MCF 10A (cell line): ENCODE data around the gene XPO6. TPM values are rescaled to one million over a fixed set of nuclear protein-coding genes. Genes with fewer than 3 reads are reported as not detected.

Experiments used
- BruUV-seq: library from RNA; stranded (reverse); fragments of 400-500 nt; replicated peaks from 2 replicates; lab custom pipeline; 2021; lab: Mats Ljungman, UMichigan
- CTCF ChIA-PET: fragments of 300-600 bp; sonication (Branson Sonifier 250); formaldehyde crosslinking; extraction: SDS; loops from one replicate; lab custom pipeline; 2021; ENCODE audit warnings: antibody characterized with exemption, inconsistent platforms; lab: Yijun Ruan, JAX
- POLR2A ChIA-PET: fragments of 300-600, 350-650 bp; sonication (Branson Sonifier 250); formaldehyde crosslinking; extraction: SDS; loops from one replicate; lab custom pipeline; 2020; ENCODE audit warnings: antibody characterized with exemption, inconsistent platforms; lab: Yijun Ruan, JAX
- DNase-seq: peaks from one replicate; pipeline ENCODE4 v3.0.0-alpha.2; 2018; ENCODE audit not compliant: unreplicated experiment
- H3K27ac Mint-ChIP-seq: one replicate; pipeline ENCODE4 v1.8.0; 2022; ENCODE audit warnings: mild to moderate bottlenecking, low read depth, mixed read lengths; ENCODE audit not compliant: unreplicated experiment
- H3K27me3 Mint-ChIP-seq: one replicate; pipeline ENCODE4 v1.8.0; 2022; ENCODE audit warnings: mixed read lengths; ENCODE audit not compliant: insufficient read depth, unreplicated experiment
- H3K36me3 Mint-ChIP-seq: one replicate; pipeline ENCODE4 v1.8.0; 2022; ENCODE audit warnings: mild to moderate bottlenecking, moderate library complexity, mixed read lengths; ENCODE audit not compliant: insufficient read depth, unreplicated experiment
- H3K4me1 Mint-ChIP-seq: one replicate; pipeline ENCODE4 v1.8.0; 2022; ENCODE audit warnings: mixed read lengths; ENCODE audit not compliant: insufficient read depth, unreplicated experiment
- H3K4me3 Mint-ChIP-seq: one replicate; pipeline ENCODE4 v1.8.0; 2022; ENCODE audit warnings: mild to moderate bottlenecking, moderate library complexity, mixed read lengths; ENCODE audit not compliant: unreplicated experiment
- H3K9me3 Mint-ChIP-seq: one replicate; pipeline ENCODE4 v1.8.0; 2022; ENCODE audit warnings: mixed read lengths; ENCODE audit not compliant: unreplicated experiment
- intact Hi-C: fragments of 100-400 bp; cut with micrococcal nuclease; formaldehyde crosslinking; loops from 2 replicates; pipeline ENCODE4 v1.14.1; 2022
- total RNA-seq: library from RNA; stranded (reverse); gene quantifications from 2 replicates; pipeline ENCODE4 v1.2.3, GENCODE V29; 2022
- TF ChIP-seq, protein P1 (sequence below): fragments of 200-600 bp; IDR thresholded peaks from one replicate; pipeline ENCODE4 v1.8.0; 2022; ENCODE audit warnings: antibody characterized with exemption, mild to moderate bottlenecking; ENCODE audit not compliant: unreplicated experiment

XPO6 gene
- total RNA-seq, 1 experiment from 2014 or later: 200 TPM

GRCh38 chr16:28166394-28167208, 45.2 kb downstream of the XPO6 start:
- peaks cover 14% of the 10 kb centered on the region for H3K4me1 Mint-ChIP-seq
- TF ChIP-seq, protein P1, sequence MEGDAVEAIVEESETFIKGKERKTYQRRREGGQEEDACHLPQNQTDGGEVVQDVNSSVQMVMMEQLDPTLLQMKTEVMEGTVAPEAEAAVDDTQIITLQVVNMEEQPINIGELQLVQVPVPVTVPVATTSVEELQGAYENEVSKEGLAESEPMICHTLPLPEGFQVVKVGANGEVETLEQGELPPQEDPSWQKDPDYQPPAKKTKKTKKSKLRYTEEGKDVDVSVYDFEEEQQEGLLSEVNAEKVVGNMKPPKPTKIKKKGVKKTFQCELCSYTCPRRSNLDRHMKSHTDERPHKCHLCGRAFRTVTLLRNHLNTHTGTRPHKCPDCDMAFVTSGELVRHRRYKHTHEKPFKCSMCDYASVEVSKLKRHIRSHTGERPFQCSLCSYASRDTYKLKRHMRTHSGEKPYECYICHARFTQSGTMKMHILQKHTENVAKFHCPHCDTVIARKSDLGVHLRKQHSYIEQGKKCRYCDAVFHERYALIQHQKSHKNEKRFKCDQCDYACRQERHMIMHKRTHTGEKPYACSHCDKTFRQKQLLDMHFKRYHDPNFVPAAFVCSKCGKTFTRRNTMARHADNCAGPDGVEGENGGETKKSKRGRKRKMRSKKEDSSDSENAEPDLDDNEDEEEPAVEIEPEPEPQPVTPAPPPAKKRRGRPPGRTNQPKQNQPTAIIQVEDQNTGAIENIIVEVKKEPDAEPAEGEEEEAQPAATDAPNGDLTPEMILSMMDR: no peak
- ChIA-PET POLR2A (interaction anchor here (1.1 kb wide), 1 partner anchor 15 kb away, joined by 3 read pairs; no protein-coding TSS in a partner anchor), CTCF (no interaction called here)
- no peak overlapping the region for H3K4me3 Mint-ChIP-seq
- peaks cover 70% of the 10 kb centered on the region for H3K36me3 Mint-ChIP-seq
- DNase-seq: peak; percentile 68
- intact Hi-C loops: no loop called here
- H3K9me3 Mint-ChIP-seq: no peaks in the 10 kb centered on the region
- H3K27me3 Mint-ChIP-seq: no peaks in the 10 kb centered on the region
- no TSS peak for BruUV-seq
- H3K27ac Mint-ChIP-seq: no peak overlapping the region

GRCh38 chr16:28165598-28165997, 46.2 kb downstream of the XPO6 start:
- H3K27ac Mint-ChIP-seq: no peak overlapping the region
- H3K27me3 Mint-ChIP-seq: no peaks in the 10 kb centered on the region
- ChIA-PET POLR2A (interaction anchor here (0.8 kb wide), 1 partner anchor 13 kb away, joined by 4 read pairs; no protein-coding TSS in a partner anchor), CTCF (interaction anchor here (2.5 kb wide), 1 partner anchor 13 kb away, joined by 7 read pairs; no protein-coding TSS in a partner anchor)
- no peak for DNase-seq
- H3K9me3 Mint-ChIP-seq: no peaks in the 10 kb centered on the region
- peaks cover 74% of the 10 kb centered on the region for H3K36me3 Mint-ChIP-seq
- BruUV-seq: no TSS peak
- intact Hi-C loops: no loop called here
- no peak overlapping the region for H3K4me3 Mint-ChIP-seq
- TF ChIP-seq, protein P1: no peak
- H3K4me1 Mint-ChIP-seq: peaks cover 12% of the 10 kb centered on the region

DNA sequence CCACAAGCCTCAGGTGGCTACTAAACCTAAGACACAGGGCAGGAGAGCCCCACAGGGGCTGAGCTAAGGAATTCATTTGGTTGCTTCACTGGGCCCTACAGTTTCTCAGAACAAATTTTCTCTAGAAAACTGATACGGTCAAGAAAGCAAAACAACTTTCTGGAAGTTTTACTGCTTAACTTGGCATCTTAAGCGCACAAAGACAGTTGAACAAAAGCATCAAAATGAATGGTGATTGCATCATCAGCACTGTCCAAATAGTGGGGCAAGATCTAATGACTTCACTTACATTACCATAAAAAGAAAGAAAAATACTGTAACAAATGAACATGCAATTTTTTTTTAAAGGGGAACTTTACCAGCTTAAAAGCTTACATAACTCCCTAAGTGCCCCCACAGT, 47.6 kb downstream of the XPO6 start:
- no peak overlapping the region for H3K27ac Mint-ChIP-seq
- intact Hi-C loops: no loop called here
- H3K36me3 Mint-ChIP-seq: peaks cover 71% of the 10 kb centered on the region
- peaks cover 12% of the 10 kb centered on the region for H3K4me1 Mint-ChIP-seq
- ChIA-PET POLR2A (interaction anchor here (1.6 kb wide), 1 partner anchor 17 kb away, joined by 7 read pairs; no protein-coding TSS in a partner anchor), CTCF (interaction anchor here (2.5 kb wide), 1 partner anchor 11 kb away, joined by 7 read pairs; no protein-coding TSS in a partner anchor)
- DNase-seq: peak; percentile 43
- BruUV-seq: no TSS peak
- H3K27me3 Mint-ChIP-seq: no peaks in the 10 kb centered on the region
- no peak overlapping the region for H3K4me3 Mint-ChIP-seq
- TF ChIP-seq, protein P1: no peak
- no peaks in the 10 kb centered on the region for H3K9me3 Mint-ChIP-seq

GRCh38 chr16:28163699-28164098, 48.1 kb downstream of the XPO6 start:
- Mint-ChIP-seq H3K27ac (peak overlapping the region; percentile 55), H3K27me3 (no peaks in the 10 kb centered on the region), H3K4me3 (no peak overlapping the region), H3K4me1 (peaks cover 12% of the 10 kb centered on the region), H3K36me3 (peaks cover 71% of the 10 kb centered on the region), H3K9me3 (no peaks in the 10 kb centered on the region)
- TF ChIP-seq, protein P1: no peak
- BruUV-seq: no TSS peak
- ChIA-PET CTCF (interaction anchor here (0.8 to 2.5 kb wide), 2 partner anchors 9 to 11 kb away, joined by 3 to 7 read pairs; no protein-coding TSS in a partner anchor), POLR2A (interaction anchor here (1.6 kb wide), 1 partner anchor 18 kb away, joined by 7 read pairs; no protein-coding TSS in a partner anchor)
- DNase-seq: no peak
- intact Hi-C loops: no loop called here
